Erythroblast (primary cell): Measurements from ENCODE around the gene JAM2.

Source experiments
- GATA1 ChIP-seq: IDR thresholded peaks from 2 replicates; pipeline ENCODE4 v1.6.1; 2011; ENCODE audit warnings: low read depth, mild to moderate bottlenecking, control low read depth, low read length, moderate library complexity
- POLR2A ChIP-seq: IDR thresholded peaks from 2 replicates; pipeline ENCODE4 v1.6.1; 2011; ENCODE audit warnings: mild to moderate bottlenecking, low read length

DNA sequence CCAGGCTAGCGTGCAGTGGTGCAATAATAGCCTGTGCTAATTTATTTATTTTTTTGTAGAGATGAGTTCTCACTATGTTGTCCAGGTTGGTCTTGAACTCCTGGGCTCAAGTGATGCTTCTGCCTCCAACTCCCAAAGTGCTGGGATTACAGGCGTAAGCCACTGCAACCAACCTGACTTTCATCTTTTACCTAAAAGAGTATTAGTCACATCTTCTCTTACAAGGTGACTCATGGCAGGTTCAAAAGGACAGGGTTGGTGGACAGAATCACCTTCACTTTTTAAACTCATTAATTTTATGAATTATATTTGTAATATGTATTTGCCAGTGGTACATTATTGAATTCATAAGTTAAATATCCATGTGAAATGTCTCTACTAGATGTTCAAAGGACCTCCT, 18.1 kb downstream of the JAM2 start:
- TF ChIP-seq POLR2A (no peak), GATA1 (no peak)
